HG03342 (cell line): ENCODE results near the gene PFDN5.

Source experiments
- ATAC-seq: cut with Tn5 transposase; IDR thresholded peaks from one replicate; pipeline ENCODE4 v1.9.1; 2021; ENCODE audit warnings: mild to moderate bottlenecking, moderate library complexity; ENCODE audit not compliant: unreplicated experiment

Gene PFDN5

DNA sequence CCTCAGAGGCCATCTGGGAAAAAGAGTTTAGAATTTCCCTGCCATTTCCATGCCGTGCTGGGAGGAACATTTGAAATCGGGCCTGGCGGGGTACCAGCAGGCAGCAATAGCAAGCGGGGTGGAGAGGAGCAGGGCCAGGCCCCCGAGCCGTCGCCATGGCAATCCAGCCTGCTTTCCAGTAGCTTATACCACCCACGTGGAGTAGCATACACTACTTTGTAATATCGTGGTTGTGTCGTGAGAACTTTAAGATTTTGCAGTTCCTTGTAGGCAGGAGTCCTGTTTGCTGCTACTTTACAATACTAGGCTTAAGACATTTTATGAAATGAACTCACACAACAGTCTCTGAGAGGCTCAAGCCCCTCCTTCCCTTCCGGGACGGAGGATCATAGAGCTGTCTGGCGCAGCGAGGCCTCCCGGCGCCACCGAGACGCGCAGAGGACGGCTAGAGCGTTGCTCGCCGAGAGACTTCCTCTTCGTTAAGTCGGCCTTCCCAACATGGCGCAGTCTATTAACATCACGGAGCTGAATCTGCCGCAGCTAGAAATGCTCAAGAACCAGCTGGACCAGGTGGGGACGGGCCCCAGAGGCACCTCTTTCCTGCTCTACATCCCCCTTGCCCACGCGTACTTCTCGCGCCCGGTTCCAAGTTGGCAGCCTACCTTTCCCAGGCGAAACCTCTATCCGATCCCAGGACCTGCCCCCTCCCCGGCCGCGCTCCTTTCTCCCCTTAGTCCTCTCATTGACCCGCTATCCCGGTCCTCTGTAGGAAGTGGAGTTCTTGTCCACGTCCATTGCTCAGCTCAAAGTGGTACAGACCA, at the start of gene PFDN5:
Gene PFDN5, plus strand, starts transcription at position 473 of the 821 bp plus-strand sequence. Its CDS starts 26 bp downstream, at position 499.
- peak; percentile 82 for ATAC-seq

DNA sequence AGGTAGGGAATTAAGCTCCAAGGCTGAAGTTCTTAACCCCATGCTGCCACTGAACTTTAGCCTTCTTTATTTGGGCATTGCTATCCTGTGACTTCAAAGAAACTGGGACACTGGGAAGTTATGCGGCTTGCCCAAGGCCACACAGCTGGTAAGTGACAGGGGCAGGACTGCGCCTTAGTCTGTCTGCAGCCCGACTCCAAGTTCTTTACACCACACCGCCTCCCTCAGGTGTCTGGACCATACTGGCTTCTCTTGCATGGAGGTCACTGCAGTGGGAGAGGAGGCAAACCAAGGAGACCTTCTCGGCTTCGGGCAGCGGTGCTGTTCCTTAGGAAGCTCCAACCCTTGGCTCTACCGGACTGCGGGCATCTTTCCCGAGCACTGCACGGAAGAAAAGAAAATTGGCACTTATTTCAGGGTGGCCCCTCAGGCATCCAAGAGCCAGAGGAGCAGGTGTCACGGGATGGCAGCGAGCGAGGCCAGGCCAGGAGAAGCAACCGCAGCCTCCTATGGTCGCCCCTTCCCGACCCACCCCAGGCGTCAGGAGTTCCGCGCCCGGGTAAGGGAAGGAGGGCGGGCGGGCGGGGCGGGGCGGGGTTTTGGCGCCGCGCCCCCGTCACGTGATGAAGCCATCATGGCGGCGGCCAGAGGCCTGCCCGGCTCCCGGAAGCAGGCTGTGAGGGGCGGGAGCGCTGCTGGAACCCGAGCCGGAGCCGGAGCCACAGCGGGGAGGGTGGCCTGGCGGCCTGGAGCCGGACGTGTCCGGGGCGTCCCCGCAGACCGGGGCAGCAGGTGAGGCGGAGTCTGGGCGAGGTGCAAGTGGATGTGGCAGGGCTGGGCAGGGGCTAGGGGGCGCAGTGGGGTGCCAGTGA, 43.6 kb upstream of the PFDN5 start:
- peak; percentile 76 for ATAC-seq

DNA sequence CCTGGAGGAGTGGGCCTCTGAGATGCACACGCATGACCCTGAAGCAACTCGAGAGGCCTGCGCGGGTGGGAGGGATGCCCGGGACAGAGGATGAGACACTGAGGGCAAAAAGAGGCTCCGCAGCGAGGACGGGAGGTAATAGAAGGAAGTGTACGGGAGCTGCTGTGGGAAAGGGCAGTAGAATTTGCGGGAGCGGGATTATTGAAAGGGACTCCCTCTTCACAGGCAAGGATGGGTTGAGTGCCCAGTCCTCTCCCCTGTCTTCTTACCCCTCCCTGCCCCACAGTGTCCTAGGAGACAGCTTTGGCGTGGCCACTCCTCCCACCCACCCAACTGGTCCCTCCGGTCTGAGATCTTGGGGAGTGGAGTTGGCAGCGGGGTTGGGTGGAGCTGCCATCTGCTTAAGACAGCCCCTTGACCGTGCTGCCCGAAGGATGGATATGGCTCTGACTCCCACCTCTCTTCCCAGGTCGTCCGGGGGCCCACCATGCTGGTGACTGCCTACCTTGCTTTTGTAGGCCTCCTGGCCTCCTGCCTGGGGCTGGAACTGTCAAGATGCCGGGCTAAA, 42.9 kb upstream of the PFDN5 start:
- no peak for ATAC-seq

DNA sequence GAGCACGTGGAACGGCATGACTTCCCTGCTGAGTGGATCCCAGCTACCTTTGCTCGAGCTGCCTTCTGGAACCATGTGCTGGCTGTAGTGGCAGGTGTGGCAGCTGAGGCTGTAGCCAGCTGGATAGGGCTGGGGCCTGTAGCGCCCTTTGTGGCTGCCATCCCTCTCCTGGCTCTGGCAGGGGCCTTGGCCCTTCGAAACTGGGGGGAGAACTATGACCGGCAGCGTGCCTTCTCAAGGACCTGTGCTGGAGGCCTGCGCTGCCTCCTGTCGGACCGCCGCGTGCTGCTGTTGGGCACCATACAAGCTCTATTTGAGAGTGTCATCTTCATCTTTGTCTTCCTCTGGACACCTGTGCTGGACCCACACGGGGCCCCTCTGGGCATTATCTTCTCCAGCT, 42.0 kb upstream of the PFDN5 start:
- no peak for ATAC-seq

DNA sequence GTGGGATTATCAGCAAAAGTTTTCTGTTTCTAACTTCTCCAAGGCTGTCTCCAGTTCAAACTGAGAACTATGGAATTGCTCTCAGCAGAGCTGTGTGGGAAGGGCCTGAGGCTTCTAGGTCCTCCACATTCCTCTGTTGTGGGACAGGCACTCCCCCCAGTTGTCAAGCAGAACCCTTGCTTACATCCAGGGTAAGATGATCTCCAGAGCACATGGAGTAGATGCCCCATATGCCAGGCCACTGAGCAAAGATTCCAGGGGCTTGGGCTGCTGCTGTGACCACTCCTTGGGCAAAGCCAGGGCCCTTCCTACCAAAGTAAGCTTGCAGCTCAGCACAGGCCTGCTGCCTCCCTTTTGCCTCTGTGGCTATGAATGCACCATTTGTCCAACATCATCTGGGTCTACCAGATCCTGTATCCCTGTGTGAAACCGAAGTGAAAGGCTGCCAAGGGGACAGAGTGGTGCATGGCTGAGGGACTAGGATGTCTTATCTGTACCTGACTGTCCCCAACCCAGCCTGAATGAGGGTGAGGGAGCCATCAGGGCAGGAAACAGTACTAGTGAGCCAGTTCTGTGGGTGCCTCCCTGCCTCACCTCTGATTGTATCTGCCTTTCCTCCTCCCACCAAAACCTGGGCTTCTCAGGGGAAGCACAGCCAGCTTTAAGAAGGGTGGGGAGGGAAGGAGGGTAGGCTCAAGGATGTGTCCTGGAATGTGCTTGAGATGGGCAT, 40.4 kb upstream of the PFDN5 start:
- ATAC-seq = no peak

DNA sequence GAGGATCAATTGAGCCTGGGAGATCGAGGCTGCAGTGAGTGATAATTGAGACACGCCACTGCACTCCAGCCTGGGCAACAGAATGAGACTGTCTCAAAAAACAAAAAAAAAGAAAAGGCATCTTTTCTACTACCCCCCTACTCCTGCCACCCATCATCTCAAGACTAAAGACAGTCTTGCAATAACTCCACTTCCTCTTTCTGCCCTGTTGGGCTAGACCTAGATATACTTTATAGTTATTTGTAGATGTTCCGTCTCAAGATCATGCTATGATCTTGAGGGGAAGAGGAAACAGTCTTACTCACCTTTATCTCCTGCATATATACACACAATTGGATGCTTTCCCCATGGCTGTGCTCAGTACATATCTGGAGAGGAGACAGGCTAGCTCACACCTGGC, 39.3 kb upstream of the PFDN5 start:
- ATAC-seq = no peak

DNA sequence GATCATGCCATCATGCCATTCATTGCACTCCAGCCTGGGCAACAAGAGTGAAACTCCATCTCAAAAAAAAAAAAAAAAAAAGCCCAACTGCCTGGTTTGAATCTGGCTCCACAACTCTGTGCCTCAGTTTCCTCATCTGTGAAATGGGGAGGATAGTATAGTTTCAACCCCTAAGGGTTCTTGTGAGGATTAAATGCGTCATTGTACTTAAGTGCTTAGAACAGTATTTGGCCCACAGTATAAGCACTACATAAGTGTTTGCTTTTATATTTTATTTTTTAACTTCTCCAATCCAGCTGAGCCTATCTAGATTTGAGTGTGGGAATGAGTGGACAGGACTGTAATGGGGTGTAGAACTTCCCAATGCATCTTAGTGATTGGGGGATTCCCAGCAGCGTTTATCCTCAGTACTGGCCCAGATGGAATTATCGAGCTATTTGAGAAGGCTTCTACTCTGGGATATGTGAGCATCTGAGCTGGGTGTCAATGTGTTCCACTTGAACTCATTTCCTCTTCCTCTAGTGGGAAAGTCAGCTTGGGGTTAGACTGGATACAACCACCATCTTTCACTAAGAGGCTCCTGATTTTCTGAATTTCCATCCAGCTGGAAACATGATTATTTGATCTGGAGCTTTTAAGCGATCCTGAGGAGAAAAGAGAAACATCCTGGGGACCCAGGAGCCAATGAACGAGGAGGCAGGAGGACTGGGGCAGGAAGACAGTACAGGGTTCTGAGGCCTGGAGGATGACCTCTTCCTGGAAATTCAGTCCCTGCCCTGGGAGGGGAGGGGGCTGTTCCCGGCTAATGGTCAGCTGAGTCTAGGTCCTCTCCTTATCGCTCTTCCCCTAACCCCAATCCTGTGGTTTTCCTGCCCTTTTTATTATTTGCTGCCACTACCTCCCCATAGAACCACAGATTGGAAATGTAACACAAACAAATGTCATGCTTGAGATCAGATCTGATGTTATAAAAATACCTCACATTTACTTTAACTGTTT, 36.5 kb upstream of the PFDN5 start:
- no peak for ATAC-seq

DNA sequence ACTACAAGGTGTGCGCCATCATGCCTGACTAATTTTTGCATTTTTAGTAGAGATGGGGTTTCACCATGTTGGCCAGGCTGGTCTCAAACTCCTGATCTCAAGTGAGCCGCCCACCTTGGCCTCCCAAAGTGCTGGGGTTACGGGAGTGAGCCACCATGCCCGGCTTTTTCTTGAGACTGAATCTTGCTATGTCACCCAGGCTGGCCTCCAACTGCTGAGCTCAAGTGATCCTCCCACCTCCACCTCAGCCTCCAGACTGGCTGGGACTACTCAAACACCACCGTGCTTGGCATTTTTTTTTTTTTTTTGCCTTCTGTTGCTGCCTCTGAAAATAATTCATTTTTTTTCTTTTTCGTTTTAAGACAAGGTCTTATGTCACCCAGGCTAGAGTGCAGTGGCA, 35.5 kb upstream of the PFDN5 start:
- no peak for ATAC-seq

DNA sequence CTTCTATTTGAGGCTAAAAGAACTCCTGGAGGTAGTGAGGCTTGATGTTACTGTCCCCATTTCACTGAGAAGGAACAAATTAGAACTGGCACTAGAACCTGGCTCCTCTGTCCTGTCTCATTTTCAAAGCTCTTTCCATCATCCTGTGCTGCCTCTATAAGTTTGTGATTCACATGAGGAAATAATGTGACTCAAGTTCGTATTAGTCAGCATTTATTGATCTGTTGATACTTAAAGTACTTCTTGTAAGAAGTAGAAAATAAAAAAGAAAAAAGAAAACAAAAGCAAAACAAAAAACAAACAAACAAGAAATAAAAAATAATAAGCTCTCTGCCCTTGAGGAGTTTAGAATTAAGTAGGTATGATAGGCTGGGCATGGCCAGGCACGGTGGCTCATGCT, 29.6 kb upstream of the PFDN5 start:
- ATAC-seq = no peak

DNA sequence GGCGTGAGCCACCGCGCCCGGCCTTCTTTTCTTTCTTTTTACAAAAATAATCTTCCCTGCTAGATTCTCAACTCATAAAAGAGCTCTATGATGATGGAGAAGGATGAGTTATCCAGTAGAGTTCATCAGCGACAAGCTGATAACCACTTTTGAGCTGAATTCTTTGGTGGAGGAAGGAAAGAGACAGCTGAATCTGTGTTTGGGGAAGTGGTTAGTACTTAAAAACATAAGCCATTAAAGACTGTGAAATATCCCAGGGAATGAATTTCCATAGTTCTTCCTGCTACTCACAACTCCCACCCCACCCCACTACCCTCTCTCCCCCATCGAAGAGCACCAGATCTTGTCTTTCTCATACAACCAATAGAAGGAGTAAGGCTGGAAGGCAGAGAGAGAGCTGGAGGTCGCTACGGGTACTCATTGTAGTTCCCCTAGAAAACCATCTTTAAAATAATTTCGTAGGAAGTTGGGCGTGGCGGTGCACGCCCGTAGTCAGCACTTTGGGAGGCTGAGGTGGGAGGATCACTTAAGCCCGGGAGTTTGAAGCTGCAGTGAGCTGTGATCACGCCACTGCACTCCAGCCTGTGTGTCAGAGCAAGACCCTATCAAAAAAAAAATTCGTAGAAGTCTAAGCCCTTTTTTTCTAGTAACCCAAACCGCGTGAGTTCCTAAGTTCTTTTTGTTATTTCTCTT, 27.9 kb upstream of the PFDN5 start:
- no peak for ATAC-seq

DNA sequence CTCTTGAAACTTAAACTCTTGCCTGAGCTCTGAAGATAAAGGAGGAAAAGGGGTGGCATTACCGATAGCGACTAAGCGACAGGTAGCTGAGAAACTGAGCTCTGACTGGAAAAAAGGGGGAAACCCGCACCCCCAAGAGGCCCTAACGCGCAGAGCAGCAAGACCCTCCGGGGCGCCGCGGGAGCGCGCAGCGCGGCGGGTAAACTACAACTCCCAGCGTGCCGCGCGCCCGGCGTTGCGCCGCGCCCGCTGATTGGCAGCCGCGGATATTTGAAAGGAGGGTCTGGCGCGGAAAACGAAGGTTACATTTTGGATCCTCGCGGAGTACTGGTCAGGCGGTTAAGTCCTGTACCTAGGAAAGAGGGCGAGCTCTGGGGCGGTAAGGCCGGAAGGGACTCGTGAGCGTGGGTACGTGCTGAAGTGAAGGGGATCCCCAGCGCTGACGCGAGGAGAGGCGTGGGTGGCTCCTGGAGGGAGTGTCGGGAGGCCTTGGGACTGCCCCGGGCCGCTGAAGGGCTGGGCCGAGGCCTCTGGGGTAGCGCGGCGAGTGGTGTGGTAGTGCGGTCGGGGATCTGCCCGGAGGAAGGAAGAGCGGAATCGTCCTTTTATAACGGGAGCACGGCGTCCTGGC, 27.2 kb upstream of the PFDN5 start, which contains the start of gene ESPL1:
Gene ESPL1, plus strand, starts transcription at position 301 of the 631 bp plus-strand sequence. CDS start 468 bp downstream, outside the sequence.
- ATAC-seq = peak; percentile 75

DNA sequence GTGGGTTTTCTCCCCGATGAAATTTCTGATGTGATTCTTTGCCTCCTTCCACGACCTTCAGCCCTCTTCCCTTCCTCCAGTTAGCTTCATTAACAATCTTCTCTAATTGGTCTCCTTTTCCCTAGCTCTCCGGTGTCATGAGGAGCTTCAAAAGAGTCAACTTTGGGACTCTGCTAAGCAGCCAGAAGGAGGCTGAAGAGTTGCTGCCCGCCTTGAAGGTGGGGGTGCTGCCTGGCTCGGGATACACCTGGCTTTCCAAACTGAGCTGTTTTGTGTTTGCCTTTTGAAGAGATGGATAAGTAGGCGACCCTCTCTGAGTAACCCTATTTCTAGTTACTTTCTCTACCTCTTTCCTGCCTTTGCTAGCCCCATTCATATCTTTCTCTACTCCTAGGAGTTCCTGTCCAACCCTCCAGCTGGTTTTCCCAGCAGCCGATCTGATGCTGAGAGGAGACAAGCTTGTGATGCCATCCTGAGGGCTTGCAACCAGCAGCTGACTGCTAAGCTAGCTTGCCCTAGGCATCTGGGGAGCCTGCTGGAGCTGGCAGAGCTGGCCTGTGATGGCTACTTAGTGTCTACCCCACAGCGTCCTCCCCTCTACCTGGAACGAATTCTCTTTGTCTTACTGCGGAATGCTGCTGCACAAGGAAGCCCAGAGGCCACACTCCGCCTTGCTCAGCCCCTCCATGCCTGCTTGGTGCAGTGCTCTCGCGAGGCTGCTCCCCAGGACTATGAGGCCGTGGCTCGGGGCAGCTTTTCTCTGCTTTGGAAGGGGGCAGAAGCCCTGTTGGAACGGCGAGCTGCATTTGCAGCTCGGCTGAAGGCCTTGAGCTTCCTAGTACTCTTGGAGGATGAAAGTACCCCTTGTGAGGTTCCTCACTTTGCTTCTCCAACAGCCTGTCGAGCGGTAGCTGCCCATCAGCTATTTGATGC, 26.4 kb upstream of the PFDN5 start:
- peak; percentile 17 for ATAC-seq

DNA sequence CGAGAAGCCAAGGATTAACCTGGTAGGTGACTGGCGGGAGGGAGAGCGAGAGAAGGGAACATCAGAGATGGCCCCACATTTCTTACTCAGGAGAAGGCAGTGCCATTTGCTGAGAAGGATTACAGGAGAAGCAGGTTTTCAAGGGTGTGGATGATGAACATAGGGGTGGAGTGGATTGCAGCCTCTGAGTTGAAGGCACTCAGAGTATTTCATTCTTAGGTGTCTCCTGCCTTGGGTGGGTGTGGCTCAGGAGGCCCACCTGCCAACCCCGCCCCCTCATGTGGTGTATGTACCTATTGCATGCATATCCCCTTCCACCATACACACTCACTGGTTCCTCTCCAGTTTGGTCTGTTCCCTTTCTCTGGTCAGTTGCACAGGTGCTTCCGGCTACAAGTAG, 20.9 kb upstream of the PFDN5 start:
- ATAC-seq = no peak

DNA sequence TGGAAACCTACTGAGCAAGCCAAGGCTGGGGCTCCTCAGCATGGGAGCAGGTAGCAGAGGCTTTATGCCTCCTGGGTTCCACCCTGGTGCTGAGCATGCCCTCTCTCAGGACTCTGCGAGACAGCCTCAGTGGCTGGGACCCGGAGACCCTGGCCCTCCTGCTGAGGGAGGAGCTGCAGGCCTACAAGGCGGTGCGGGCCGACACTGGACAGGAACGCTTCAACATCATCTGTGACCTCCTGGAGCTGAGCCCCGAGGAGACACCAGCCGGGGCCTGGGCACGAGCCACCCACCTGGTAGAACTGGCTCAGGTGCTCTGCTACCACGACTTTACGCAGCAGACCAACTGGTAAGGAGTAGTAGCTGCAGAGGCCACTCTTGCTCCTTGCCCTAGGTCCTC, 18.8 kb upstream of the PFDN5 start:
- ATAC-seq = no peak

DNA sequence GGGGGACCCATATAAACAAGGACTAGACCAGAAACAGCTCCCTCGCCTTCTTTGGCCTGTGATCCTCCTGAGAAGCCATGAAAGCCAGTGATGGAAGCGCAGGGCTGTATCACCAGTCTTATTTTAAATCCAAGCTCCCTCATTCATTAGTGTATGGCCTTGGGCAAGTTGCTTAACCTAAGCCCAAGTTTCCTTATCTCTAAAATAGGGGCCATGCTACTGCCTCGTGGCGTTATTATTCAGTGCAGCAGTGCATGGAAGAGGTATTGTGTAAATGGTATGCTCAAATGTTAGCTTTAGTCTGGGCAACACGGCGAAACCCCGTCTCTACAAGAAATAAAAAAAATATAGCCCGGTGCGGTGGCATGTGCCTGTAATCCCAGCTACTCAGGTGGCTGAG, 17.4 kb upstream of the PFDN5 start:
- no peak for ATAC-seq

DNA sequence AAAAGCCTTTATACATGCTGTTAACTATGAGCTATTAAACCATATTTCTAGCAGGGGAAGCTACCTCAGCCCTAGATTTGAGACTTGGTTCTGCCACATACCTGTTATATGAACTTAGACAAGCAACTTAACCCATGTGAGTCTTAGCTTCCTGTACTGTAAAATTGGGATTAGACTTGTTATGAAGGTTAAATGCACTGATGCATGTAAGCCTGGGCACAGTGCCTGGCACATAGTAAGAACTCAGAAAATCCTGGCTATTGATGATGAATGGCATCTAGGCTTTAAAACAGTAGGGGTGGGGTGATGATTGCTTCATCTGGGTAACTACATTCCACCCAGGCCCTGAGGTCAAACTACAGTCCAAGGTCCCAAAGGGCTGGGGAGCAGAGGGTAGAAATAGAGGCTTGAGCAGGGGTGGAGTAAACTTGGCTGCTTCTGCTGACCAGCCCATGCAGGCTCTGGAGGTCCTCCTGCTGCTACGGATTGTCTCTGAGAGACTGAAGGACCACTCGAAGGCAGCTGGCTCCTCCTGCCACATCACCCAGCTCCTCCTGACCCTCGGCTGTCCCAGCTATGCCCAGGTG, 16.0 kb upstream of the PFDN5 start:
- ATAC-seq = no peak

DNA sequence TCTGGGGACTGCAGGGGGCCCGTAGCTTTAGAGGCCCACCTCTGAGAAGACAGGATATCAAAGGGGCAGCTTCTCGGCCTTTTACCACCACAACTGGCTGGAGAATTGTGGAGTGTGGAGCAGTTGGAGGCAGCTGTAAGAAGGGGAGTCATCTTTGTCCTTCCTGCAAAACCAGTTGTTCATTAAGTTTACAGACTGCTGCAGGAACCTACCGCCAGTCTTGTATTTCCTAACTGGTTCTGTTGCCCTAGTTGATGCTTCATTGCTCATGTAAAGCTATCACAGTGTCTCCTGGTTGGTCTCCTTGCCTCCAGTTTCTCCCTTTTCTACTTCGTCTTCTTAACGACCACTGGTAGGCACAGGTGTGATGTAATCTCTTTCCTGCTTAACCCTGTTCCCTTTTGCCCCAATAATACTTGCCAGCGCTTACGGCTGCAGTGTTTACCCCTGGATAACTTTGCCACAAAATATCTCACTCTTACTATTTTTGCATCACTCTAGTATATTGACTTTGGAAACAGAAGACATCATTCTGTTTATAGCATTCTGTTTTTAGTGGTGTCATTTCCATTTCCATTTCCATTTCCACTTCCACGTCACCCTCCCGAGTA, 15.3 kb upstream of the PFDN5 start:
- ATAC-seq = no peak
